Fibroblast of lung (primary cell): Measurements from ENCODE around the gene FRMD4A.

Source experiments
- CTCF ChIP-seq, 2 donors: IDR thresholded peaks in 1 of 2; conservative IDR thresholded peaks in 1 of 2; 1 replicate in 1 of 2; 2 replicates in 1 of 2; pipeline ENCODE4 v1.5.1; 2011 to 2012; ENCODE audit warnings: low read length in 2 of 2, control low read depth in 1 of 2, inconsistent platforms in 1 of 2, low read depth in 1 of 2, mild to moderate bottlenecking in 1 of 2
- EZH2 ChIP-seq: IDR thresholded peaks from 2 replicates; pipeline ENCODE4 v1.5.1; 2012; ENCODE audit warnings: low read length, control low read depth, mild to moderate bottlenecking; ENCODE audit errors: missing control alignments

- TF ChIP-seq CTCF (conservative IDR thresholded peaks at IDR 0.05 in 1 of 2, IDR thresholded peaks at IDR 0.05 in 1 of 2; ENCODE audit: low read depth in 1 of 2, low read length in 2 of 2) (no peak), EZH2 (no peak)
Measured at GRCh38 chr10:13955409-13956068, 375.2 kb downstream of the FRMD4A start.
